Measurements from ENCODE around the gene FBXO41. TPM values are rescaled to one million over a fixed set of nuclear protein-coding genes. Genes with fewer than 3 reads are reported as not detected.

The FBXO41 gene
- total RNA-seq, 2 experiments from 2014 or later, result 41.5 to 42.0 TPM

DNA sequence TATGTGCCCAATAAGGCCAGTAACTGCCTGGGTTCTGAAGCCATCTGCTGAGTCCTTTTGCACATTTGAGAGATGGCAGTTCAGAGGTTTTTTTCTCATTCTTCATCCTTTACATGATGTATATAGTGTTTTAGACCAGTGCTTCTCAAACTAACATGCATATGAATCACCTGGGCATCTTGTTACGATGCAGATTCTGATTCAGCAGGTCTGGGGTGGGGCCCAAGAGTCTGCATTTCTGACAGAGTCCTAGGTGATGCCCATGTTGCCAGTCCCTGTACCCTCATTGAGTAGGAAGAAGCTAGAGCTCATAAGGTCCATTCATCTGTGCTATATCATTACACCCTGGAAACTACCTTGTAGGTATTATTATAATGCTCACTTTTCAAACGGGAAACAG is 66.5 kb downstream of the FBXO41 start:
- CTCF ChIA-PET, result interaction anchor here (1.7 to 3.1 kb wide), 2 partner anchors 40 to 72 kb away, joined by 5 to 14 read pairs; no protein-coding TSS in a partner anchor
- Mint-ChIP-seq H3K9me3 (no peaks in the 10 kb centered on the region), H3K36me3 (ENCODE audit: low read depth) (peaks cover 5% of the 10 kb centered on the region), H3K27ac (no peak overlapping the region), H3K4me3 (no peak overlapping the region), H3K4me1 (ENCODE audit: low read depth) (peaks cover 30% of the 10 kb centered on the region), H3K27me3 (no peaks in the 10 kb centered on the region)
- intact Hi-C loops (cut with micrococcal nuclease), result no loop called here
- POLR2A ChIA-PET, result interaction anchor here (0.9 to 11.0 kb wide), 3 partner anchors 11 to 32 kb away, joined by 3 to 108 read pairs (median 12); partner anchors contain the start of genes CCT7 and PRADC1
- DNase-seq, result no peak
- ATAC-seq, result no peak
- TF ChIP-seq, protein P1, sequence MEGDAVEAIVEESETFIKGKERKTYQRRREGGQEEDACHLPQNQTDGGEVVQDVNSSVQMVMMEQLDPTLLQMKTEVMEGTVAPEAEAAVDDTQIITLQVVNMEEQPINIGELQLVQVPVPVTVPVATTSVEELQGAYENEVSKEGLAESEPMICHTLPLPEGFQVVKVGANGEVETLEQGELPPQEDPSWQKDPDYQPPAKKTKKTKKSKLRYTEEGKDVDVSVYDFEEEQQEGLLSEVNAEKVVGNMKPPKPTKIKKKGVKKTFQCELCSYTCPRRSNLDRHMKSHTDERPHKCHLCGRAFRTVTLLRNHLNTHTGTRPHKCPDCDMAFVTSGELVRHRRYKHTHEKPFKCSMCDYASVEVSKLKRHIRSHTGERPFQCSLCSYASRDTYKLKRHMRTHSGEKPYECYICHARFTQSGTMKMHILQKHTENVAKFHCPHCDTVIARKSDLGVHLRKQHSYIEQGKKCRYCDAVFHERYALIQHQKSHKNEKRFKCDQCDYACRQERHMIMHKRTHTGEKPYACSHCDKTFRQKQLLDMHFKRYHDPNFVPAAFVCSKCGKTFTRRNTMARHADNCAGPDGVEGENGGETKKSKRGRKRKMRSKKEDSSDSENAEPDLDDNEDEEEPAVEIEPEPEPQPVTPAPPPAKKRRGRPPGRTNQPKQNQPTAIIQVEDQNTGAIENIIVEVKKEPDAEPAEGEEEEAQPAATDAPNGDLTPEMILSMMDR (IDR thresholded peaks at IDR 0.05), result no peak

DNA sequence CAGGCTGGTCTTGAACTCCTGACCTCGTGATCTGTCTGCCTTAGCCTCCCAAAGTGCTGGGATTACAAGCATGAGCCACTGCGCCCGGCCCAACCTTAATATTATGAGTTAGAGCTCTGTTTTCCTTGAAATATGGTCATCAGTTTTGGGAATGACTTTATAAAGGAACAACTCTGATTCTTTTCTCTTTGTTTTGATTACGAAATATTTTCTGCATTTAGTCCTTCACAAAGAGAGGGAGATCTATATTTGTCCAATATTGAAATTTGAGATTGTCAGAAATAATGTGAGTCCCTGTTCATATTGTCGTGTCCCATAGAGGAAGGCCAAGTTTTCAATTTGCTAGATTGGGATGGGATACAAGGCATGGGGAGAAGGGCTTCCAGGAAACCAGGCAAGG is 67.1 kb downstream of the FBXO41 start:
- Mint-ChIP-seq H3K27ac (no peak overlapping the region), H3K4me1 (ENCODE audit: low read depth) (peaks cover 32% of the 10 kb centered on the region), H3K4me3 (no peak overlapping the region), H3K27me3 (no peaks in the 10 kb centered on the region), H3K36me3 (ENCODE audit: low read depth) (peaks cover 5% of the 10 kb centered on the region), H3K9me3 (no peaks in the 10 kb centered on the region)
- POLR2A ChIA-PET, result interaction anchor here (2.5 to 11.0 kb wide), 2 partner anchors 11 to 17 kb away, joined by 12 to 108 read pairs; partner anchors contain the start of genes CCT7 and PRADC1
- CTCF ChIA-PET, result interaction anchor here (1.4 to 3.1 kb wide), 2 partner anchors 40 to 45 kb away, joined by 4 to 14 read pairs; no protein-coding TSS in a partner anchor
- intact Hi-C loops (cut with micrococcal nuclease), result no loop called here
- DNase-seq (no peak), ATAC-seq (no peak)
- TF ChIP-seq, protein P1 (IDR thresholded peaks at IDR 0.05), result no peak

GRCh38 chr2:73215254-73215653 is 69.0 kb downstream of the FBXO41 start:
- Mint-ChIP-seq H3K4me1 (ENCODE audit: low read depth) (peaks cover 32% of the 10 kb centered on the region), H3K27me3 (no peaks in the 10 kb centered on the region), H3K27ac (peak overlapping the region; percentile 93), H3K9me3 (no peaks in the 10 kb centered on the region), H3K36me3 (ENCODE audit: low read depth) (peaks cover 3% of the 10 kb centered on the region), H3K4me3 (peak overlapping the region; percentile 88)
- TF ChIP-seq, protein P1 (IDR thresholded peaks at IDR 0.05), result no peak
- ChIA-PET CTCF (interaction anchor here (0.9 to 1.5 kb wide), 2 partner anchors 18 to 21 kb away, joined by 3 to 5 read pairs; partner anchors contain the start of gene PRADC1), POLR2A (interaction anchor here (1.1 to 1.4 kb wide), 4 partner anchors 13 to 36 kb away, joined by 3 to 8 read pairs (median 4); partner anchors contain the start of gene CCT7)
- no peak for DNase-seq
- intact Hi-C loops (cut with micrococcal nuclease), result no loop called here
- ATAC-seq, result no peak

GRCh38 chr2:73214120-73215035 is 69.9 kb downstream of the FBXO41 start, which contains the start of gene SMYD5:
SMYD5 (plus strand) TSS chr2:73214245; CDS start chr2:73214267, 22 bp downstream.
- peak; percentile 95 for ATAC-seq
- CTCF ChIA-PET, result interaction anchor here (0.9 to 3.7 kb wide), 9 partner anchors 9 to 318 kb away, joined by 3 to 79 read pairs (median 5); partner anchors contain the start of genes CCT7 and PRADC1
- no peaks in the 10 kb centered on the region for H3K27me3 Mint-ChIP-seq
- POLR2A ChIA-PET, result interaction anchor here (1.1 to 3.4 kb wide), 7 partner anchors 13 to 37 kb away, joined by 3 to 23 read pairs (median 5); partner anchors contain the start of genes CCT7 and PRADC1
- TF ChIP-seq, protein P1 (IDR thresholded peaks at IDR 0.05), result no peak
- H3K4me3 Mint-ChIP-seq, result peak within 1 kb of the TSS; percentile 88
- peak; percentile 96 for DNase-seq
- intact Hi-C loops (cut with micrococcal nuclease), result no loop called here
- peaks cover 3% of the 10 kb centered on the region for H3K36me3 Mint-ChIP-seq (ENCODE audit: low read depth)
- H3K4me1 Mint-ChIP-seq (ENCODE audit: low read depth), result peaks cover 29% of the 10 kb centered on the region
- peak within 1 kb of the TSS; percentile 93 for H3K27ac Mint-ChIP-seq
- no peaks in the 10 kb centered on the region for H3K9me3 Mint-ChIP-seq

Data from activated CD8-positive, alpha-beta T cell treated with anti-CD3 and anti-CD28 coated beads for 36 hours (primary cell).